CD4-positive, alpha-beta T cell (primary cell): ENCODE data around the gene IFI6. TPM values are rescaled to one million over a fixed set of nuclear protein-coding genes. Genes with fewer than 3 reads are reported as not detected.
A peak's percentile ranks its signal among the peaks of the same experiment; 100 is the strongest.

Source experiments
- ATAC-seq: fragments of 200-7000 bp; cut with Tn5 transposase; one replicate; pipeline ENCODE4 v1.10.0; 2022; ENCODE audit warnings: mild to moderate bottlenecking; ENCODE audit not compliant: poor library complexity
- CTCF ChIA-PET: fragments of 350-600 bp; sonication (Branson Sonifier 250); formaldehyde crosslinking; loops from one replicate; lab custom pipeline; 2021; ENCODE audit warnings: antibody characterized with exemption, inconsistent platforms; lab: Charles Lee
- POLR2A ChIA-PET: fragments of 350-600 bp; sonication (Branson Sonifier 250); formaldehyde crosslinking; loops from one replicate; lab custom pipeline; 2021; ENCODE audit warnings: antibody characterized with exemption, inconsistent platforms; lab: Charles Lee
- DNase-seq, 14 experiments: peaks; one replicate each; pipeline ENCODE4 v3.0.0-alpha.2; 2013 to 2020; ENCODE audit warnings: mixed read lengths in 2 of 14
- H3K27ac ChIP-seq, 2 donors: one replicate each; pipeline versions ENCODE4 v1.5.1 to v1.7.0; 2013; ENCODE audit warnings: low read length in 2 of 2, low read depth in 1 of 2, mild to moderate bottlenecking in 1 of 2
- H3K27me3 ChIP-seq, 2 experiments: 1 replicate in 1 of 2; 2 replicates in 1 of 2; pipeline versions ENCODE4 v1.6.1 to v1.7.0; 2013; ENCODE audit warnings: low read length in 2 of 2, control low read depth in 1 of 2, mild to moderate bottlenecking in 1 of 2, moderate library complexity in 1 of 2; ENCODE audit not compliant: insufficient read depth in 2 of 2, control insufficient read depth in 1 of 2
- H3K36me3 ChIP-seq: one replicate; pipeline ENCODE4 v1.6.1; 2013; ENCODE audit warnings: low read length, control low read depth; ENCODE audit not compliant: insufficient read depth
- H3K4me1 ChIP-seq: one replicate; pipeline ENCODE4 v1.6.1; 2013; ENCODE audit warnings: low read length, control low read depth; ENCODE audit not compliant: insufficient read depth
- H3K4me3 ChIP-seq: one replicate; pipeline ENCODE4 v1.5.1; 2013; ENCODE audit warnings: mild to moderate bottlenecking, low read length, moderate library complexity
- H3K9me3 ChIP-seq, 2 experiments: 1 replicate in 1 of 2; 2 replicates in 1 of 2; pipeline versions ENCODE4 v1.6.1 to v1.7.0; 2013; ENCODE audit warnings: low read length in 2 of 2, mild to moderate bottlenecking in 2 of 2, control low read depth in 1 of 2, moderate library complexity in 1 of 2; ENCODE audit not compliant: control insufficient read depth in 1 of 2, insufficient read depth in 1 of 2
- H3K27ac Mint-ChIP-seq: one replicate; pipeline ENCODE4 v1.8.0; 2020; ENCODE audit warnings: mixed read lengths
- H3K27me3 Mint-ChIP-seq: one replicate; pipeline ENCODE4 v1.8.0; 2021; ENCODE audit warnings: mixed read lengths
- H3K36me3 Mint-ChIP-seq: one replicate; pipeline ENCODE4 v1.8.0; 2021; ENCODE audit warnings: low read depth, mixed read lengths
- H3K4me1 Mint-ChIP-seq: one replicate; pipeline ENCODE4 v1.8.0; 2021; ENCODE audit warnings: low read depth, mixed read lengths
- H3K4me3 Mint-ChIP-seq: one replicate; pipeline ENCODE4 v1.8.0; 2020; ENCODE audit warnings: mild to moderate bottlenecking, mixed read lengths
- H3K9me3 Mint-ChIP-seq: one replicate; pipeline ENCODE4 v1.8.0; 2020; ENCODE audit warnings: mixed read lengths
- intact Hi-C, 2 experiments: fragments of 100-400 bp; cut with DNase I in 1 of 2; cut with micrococcal nuclease in 1 of 2; formaldehyde crosslinking; loops; one replicate each; pipeline versions ENCODE4 v1.15.1 to v1.9.0; 2023 to 2025; cut with DNase I, micrococcal nuclease
- total RNA-seq, 174 experiments: library from RNA in 2 of 174; stranded (reverse) in 2 of 174; gene quantifications; one replicate each; pipeline ENCODE4 v1.2.3 and lab custom pipeline; 2021 to 2026
- TF ChIP-seq, protein P1 (sequence below): fragments of 200-600 bp; IDR thresholded peaks from one replicate; pipeline ENCODE4 v1.8.0; 2022; ENCODE audit warnings: antibody characterized with exemption, mild to moderate bottlenecking

Gene IFI6
- total RNA-seq, 2 experiments from 2014 or later: 33.6 to 36.2 TPM

- no peak for ATAC-seq
- Histone ChIP-seq H3K4me1 (no peaks in the 10 kb centered on the region), H3K9me3 (peaks cover 19% of the 10 kb centered on the region in 2 experiments), H3K4me3 (no peak overlapping the region), H3K36me3 (no peaks in the 10 kb centered on the region), H3K27me3 (no peaks in the 10 kb centered on the region), H3K27ac (no peak overlapping the region)
- no peak for DNase-seq
- ChIA-PET CTCF (interaction anchor here (0.6 to 1.8 kb wide), 2 partner anchors 9 to 13 kb away, joined by 3 to 6 read pairs; no protein-coding TSS in a partner anchor), POLR2A (no interaction called here)
- no peaks in the 10 kb centered on the region for H3K4me1 Mint-ChIP-seq
- no peak overlapping the region for H3K27ac Mint-ChIP-seq
- TF ChIP-seq, protein P1, sequence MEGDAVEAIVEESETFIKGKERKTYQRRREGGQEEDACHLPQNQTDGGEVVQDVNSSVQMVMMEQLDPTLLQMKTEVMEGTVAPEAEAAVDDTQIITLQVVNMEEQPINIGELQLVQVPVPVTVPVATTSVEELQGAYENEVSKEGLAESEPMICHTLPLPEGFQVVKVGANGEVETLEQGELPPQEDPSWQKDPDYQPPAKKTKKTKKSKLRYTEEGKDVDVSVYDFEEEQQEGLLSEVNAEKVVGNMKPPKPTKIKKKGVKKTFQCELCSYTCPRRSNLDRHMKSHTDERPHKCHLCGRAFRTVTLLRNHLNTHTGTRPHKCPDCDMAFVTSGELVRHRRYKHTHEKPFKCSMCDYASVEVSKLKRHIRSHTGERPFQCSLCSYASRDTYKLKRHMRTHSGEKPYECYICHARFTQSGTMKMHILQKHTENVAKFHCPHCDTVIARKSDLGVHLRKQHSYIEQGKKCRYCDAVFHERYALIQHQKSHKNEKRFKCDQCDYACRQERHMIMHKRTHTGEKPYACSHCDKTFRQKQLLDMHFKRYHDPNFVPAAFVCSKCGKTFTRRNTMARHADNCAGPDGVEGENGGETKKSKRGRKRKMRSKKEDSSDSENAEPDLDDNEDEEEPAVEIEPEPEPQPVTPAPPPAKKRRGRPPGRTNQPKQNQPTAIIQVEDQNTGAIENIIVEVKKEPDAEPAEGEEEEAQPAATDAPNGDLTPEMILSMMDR: no peak
- H3K9me3 Mint-ChIP-seq: peaks cover 5% of the 10 kb centered on the region
- no peaks in the 10 kb centered on the region for H3K27me3 Mint-ChIP-seq
- H3K4me3 Mint-ChIP-seq: no peak overlapping the region
- intact Hi-C loops: no loop called here
- peaks cover 20% of the 10 kb centered on the region for H3K36me3 Mint-ChIP-seq
Observed at GRCh38 chr1:27678747-27679146, 6.8 kb upstream of the IFI6 start.

GRCh38 chr1:27676410-27676809, 4.4 kb upstream of the IFI6 start:
- no peaks in the 10 kb centered on the region for H3K27me3 Mint-ChIP-seq
- POLR2A ChIA-PET: interaction anchor here (0.7 kb wide), 1 partner anchor 214 kb away, joined by 3 read pairs; no protein-coding TSS in a partner anchor
- peaks cover 14% of the 10 kb centered on the region for H3K4me1 Mint-ChIP-seq
- TF ChIP-seq, protein P1: no peak
- no peak for ATAC-seq
- no peak for DNase-seq
- H3K9me3 Mint-ChIP-seq: peaks cover 2% of the 10 kb centered on the region
- Histone ChIP-seq H3K9me3 (peaks cover 12 to 13% of the 10 kb centered on the region in 2 experiments), H3K27me3 (no peaks in the 10 kb centered on the region), H3K36me3 (no peaks in the 10 kb centered on the region), H3K27ac (no peak overlapping the region), H3K4me1 (peaks cover 14% of the 10 kb centered on the region), H3K4me3 (no peak overlapping the region)
- H3K4me3 Mint-ChIP-seq: no peak overlapping the region
- intact Hi-C loops: no loop called here
- no peak overlapping the region for H3K27ac Mint-ChIP-seq
- CTCF ChIA-PET: no interaction called here
- peaks cover 8% of the 10 kb centered on the region for H3K36me3 Mint-ChIP-seq

- ATAC-seq (no peak), DNase-seq (no peak)
- ChIA-PET POLR2A (interaction anchor here (0.7 to 2.0 kb wide), 10 partner anchors 10 to 151 kb away, joined by 3 to 27 read pairs (median 5); partner anchors contain the start of genes AHDC1, FAM76A and STX12), CTCF (interaction anchor here (0.7 to 4.0 kb wide), 4 partner anchors 10 to 116 kb away, joined by 3 to 44 read pairs (median 10); partner anchors contain the start of gene FAM76A)
- peak overlapping the region; percentile 85 for H3K27ac Mint-ChIP-seq
- peaks cover 39% of the 10 kb centered on the region for H3K4me1 Mint-ChIP-seq
- TF ChIP-seq, protein P1: no peak
- no peaks in the 10 kb centered on the region for H3K9me3 ChIP-seq
- peaks cover 6% of the 10 kb centered on the region for H3K36me3 Mint-ChIP-seq
- H3K4me3 Mint-ChIP-seq: peak overlapping the region; percentile 92
- H3K27me3 ChIP-seq: no peaks in the 10 kb centered on the region
- no peaks in the 10 kb centered on the region for H3K27me3 Mint-ChIP-seq
- peaks cover 40% of the 10 kb centered on the region for H3K4me1 ChIP-seq
- peak overlapping the region; percentile 69 for H3K4me3 ChIP-seq
- intact Hi-C loops: loop anchor here (2.0 to 5.0 kb wide), 3 partner anchors 52 to 100 kb away; partner anchors contain the start of genes STX12 (in 2 of the 2) and FAM76A (in 1 of the 2)
- peak overlapping the region; percentile 85 to 91 for H3K27ac ChIP-seq
- H3K36me3 ChIP-seq: no peaks in the 10 kb centered on the region
- no peaks in the 10 kb centered on the region for H3K9me3 Mint-ChIP-seq
Observed at GRCh38 chr1:27672750-27673112, 739 bp upstream of the IFI6 start.
